GM10847 (cell line): ENCODE measurements around the gene PPP3CA.

Experiments used
- POLR2A ChIP-seq: IDR thresholded peaks from 2 replicates; pipeline ENCODE4 v1.6.1; 2011; ENCODE audit not compliant: insufficient read length; ENCODE audit errors: extremely low read depth

The PPP3CA gene

GRCh38 chr4:101032541-101032940 lies 314.8 kb downstream of the PPP3CA start:
- TF ChIP-seq POLR2A: no peak

GRCh38 chr4:101031971-101032370 lies 315.4 kb downstream of the PPP3CA start:
- no peak for TF ChIP-seq POLR2A

DNA sequence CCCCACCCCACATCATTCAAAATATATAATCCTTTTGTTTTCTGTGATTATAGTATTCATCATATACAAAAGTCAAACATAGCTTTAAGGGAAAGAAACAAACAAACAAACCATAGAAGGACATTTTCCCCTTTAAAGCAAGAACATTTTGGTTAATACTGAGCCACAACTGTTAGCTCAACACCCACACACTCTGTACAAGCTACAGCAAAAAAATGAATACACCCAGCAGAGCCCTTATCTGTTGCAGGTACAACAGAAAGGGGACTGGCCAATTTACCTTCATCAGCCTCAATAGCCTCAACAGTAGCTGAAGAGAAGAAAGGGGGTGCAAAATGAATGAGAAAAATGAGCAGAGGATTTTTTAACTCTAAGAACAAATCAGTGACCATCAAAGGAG lies 318.4 kb downstream of the PPP3CA start:
- no peak for TF ChIP-seq POLR2A

GRCh38 chr4:101027721-101028120 lies 319.6 kb downstream of the PPP3CA start:
- TF ChIP-seq POLR2A: no peak

GRCh38 chr4:101025755-101026154 lies 321.6 kb downstream of the PPP3CA start:
- TF ChIP-seq POLR2A: no peak

DNA sequence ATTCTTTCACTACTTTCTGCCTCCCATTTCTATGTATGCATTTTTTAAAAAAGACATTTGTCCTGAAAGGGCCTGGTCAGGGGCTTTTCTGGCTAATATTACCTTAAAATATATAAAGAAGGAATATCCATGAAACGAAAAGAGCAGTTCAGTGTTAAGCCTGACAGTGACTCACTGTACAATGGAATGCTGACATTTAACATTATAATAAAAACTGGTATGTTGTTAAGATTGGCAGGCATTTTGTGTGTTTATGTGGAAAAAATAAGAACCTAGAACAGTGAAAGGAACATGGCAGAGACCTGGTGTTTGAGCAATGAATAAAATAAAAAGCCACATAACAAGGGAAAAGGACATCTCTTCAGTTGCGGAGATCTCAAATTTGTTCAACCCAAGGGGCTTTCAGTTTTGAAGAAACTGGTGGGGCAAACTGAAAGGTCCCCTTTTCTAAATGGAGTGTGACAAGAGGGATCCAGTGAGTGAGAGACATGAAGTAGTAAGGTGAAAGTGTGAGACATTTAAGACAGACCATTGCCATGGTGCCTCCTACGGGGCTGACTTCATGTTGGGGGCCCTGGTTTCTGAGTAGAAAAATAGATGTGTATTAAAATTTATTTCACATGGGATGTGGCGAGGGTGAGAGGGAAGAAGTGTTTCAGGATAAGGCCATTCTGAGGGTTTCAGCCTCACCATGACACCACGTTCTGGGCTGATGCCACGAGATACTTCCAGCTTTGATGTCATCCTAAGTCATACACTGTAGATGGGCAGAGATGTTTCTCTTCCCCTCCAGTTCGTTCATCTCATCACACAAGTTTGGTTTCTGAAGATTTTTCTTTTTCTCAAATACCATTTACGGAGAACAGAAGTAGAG lies 324.9 kb downstream of the PPP3CA start:
- no peak for TF ChIP-seq POLR2A

DNA sequence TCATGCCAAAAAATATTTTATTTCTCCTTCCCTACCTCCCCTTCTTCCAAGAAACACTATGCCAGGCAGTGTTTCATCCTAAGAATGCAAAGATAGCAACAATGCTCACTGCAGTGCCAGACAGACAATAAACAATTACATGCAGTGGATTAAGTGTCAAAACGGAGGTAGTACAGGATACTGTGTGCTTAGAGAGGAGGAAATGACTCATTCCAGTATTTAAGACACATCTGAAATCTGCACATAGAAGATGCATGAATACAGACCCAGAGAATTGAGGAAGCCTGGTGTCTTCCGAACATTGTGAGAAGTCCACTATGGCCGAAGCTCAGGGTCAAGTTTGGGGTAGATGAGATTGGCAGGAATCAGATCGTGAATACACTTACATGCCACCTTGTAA lies 326.4 kb downstream of the PPP3CA start:
- no peak for TF ChIP-seq POLR2A

DNA sequence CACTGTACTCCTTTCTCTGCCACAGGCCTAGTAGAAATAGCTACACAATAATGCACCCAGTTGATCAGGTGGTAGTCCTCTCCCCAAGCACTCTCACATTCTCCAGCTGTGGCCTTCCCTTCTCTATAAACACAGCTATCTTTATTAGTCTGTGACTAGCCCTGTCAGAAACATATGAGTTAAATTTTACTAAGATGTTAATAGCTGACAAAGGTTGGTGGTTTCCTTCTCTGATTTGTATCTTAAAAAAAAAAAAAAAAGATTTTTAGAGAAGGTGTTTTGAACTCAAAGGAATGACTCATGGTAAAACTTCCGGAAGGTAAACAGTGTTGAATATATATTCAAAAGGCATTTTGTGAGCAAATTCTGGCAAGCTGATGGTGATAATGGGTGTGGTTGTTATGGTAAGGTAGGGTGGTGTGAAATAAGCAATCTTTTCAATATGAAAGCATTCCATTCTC lies 327.4 kb downstream of the PPP3CA start:
- no peak for TF ChIP-seq POLR2A

- TF ChIP-seq POLR2A: no peak
Observed at GRCh38 chr4:101019313-101019712, 328.0 kb downstream of the PPP3CA start.

GRCh38 chr4:101018836-101019235 lies 328.5 kb downstream of the PPP3CA start:
- no peak for TF ChIP-seq POLR2A

DNA sequence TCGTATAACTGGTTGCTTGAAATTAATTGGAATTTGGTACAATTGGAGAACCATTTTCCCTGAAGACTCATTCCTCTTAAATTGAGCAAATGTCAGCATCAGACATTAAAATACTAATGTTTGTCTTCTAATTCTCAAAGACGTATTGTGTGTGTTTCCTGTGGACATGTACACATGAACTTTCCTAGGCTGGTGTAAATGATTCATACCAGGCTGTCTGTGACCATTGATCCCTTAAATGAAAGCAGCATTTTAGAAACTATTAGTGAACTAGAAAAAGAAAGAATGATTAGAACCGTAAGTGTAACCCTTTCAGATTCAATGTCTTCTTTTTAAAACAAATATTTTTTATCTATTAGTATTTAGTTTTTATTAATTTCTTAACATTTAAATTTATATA lies 332.9 kb downstream of the PPP3CA start:
- no peak for TF ChIP-seq POLR2A

DNA sequence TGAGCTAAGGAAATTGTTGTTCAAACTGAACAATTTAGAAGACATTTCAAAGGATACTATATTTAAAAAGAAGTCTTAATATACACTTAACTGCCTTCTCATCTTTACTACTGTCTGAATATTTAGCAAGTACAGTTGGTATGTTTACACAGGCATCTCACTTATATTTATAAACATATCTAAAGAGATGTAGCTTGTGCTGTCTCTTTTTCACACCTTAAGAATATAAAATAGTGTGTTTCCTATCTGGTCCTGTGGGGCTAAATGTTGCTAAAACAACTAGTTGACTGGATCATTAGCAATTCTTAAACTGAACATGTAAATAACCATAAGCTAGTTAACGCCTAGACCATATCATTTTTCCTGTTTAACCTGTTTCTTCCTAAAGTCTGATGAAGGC lies 336.3 kb downstream of the PPP3CA start:
- no peak for TF ChIP-seq POLR2A

DNA sequence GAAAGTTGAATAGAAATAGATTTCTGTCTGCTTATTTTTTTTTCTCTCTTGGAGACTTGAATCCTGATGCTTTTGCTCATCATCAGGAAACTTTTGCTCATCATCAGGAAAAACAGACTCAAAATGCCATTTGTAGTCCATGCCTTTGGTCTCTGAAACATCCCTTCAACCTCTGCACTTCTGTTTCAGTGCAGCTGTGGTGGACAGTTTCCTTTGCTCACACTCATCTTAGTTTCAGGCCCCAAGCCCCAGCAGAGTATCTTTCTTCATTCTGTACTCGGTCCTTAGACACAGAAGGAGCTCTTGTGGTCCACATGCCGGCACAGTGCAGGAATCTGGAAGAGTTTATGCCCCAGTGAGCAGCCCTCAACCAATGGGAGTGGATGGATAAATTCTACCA lies 337.9 kb downstream of the PPP3CA start:
- TF ChIP-seq POLR2A: no peak

GRCh38 chr4:101008503-101008902 lies 338.8 kb downstream of the PPP3CA start:
- no peak for TF ChIP-seq POLR2A

DNA sequence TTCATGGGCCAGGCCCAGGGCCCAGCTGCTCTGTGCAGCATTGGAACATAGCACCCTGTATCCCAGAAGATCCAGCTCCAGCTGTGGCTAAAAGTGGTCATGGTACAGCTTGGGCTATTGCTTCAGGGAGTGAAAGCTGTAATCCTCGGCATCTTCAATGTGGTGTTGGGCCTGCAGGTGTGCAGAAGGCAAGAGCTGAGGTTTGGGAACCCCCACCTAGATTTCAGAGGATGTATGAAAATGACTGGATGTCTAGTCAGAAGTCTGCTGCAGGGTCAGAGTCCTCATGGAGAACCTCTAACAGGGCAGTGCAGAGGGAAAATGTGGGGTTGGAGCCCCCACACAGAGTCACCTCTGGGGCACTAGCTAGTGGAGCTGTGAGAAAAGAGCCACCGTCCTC lies 341.7 kb downstream of the PPP3CA start:
- no peak for TF ChIP-seq POLR2A

- no peak for TF ChIP-seq POLR2A
Observed at GRCh38 chr4:101000496-101000895, 346.8 kb downstream of the PPP3CA start.

DNA sequence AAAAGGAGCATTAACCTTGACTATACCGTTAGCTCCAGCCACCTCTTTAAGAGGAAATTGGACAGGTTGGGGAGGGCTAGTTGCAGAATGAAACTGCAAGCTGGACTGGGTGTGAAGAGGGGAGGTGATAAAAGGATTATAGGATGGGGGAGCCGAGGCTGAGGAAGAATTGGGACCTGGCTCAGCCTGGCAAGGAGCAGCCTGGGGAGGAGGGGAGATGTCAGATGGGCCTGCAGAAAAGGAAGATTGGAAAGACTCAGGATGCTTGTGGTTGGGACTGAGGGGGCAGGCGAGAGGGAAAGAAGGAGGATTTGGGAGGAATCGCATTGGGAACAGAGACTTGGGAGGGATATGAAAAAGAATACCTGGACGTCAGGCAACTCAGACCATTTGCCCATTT lies 351.7 kb downstream of the PPP3CA start:
- TF ChIP-seq POLR2A: no peak
